HCT116 (cell line): ENCODE data around the gene LRRC2. TPM values are rescaled to one million over a fixed set of nuclear protein-coding genes. Genes with fewer than 3 reads are reported as not detected.

Source experiments
- ATAC-seq: fragments of 200-7000 bp; cut with Tn5 transposase; 2 replicates; pipeline ENCODE4 v1.9.1; 2020; ENCODE audit warnings: mild to moderate bottlenecking, moderate library complexity
- BruUV-seq: library from RNA; stranded (reverse); fragments of 400-500 nt; replicated peaks from 2 replicates; lab custom pipeline; 2021; lab: Mats Ljungman, UMichigan
- CTCF ChIA-PET: fragments of 300-600 bp; sonication (Branson Sonifier 250); formaldehyde crosslinking; loops from one replicate; lab custom pipeline; 2021; ENCODE audit warnings: antibody characterized with exemption; lab: Charles Lee
- POLR2A ChIA-PET: fragments of 300-600, 350-600 bp; sonication (Branson Sonifier 250); formaldehyde crosslinking; loops from one replicate; lab custom pipeline; 2021; ENCODE audit warnings: antibody characterized with exemption; lab: Charles Lee
- RAD21 ChIA-PET, 2 experiments: fragments of 300-600 bp; sonication (Branson Sonifier 250); formaldehyde crosslinking; loops; one replicate each; lab custom pipeline; 2023; ENCODE audit warnings: low total read pairs in 2 of 2; ENCODE audit not compliant: uncharacterized antibody in 2 of 2, unreplicated experiment in 2 of 2, low non-redundant PET in 1 of 2; lab: Charles Lee
- DNase-seq: peaks from one replicate; pipeline ENCODE4 v3.0.0-alpha.2; 2010; ENCODE audit warnings: low read depth, low spot score
- H2AFZ ChIP-seq: fragments of 200-600 bp; shearing (Covaris generic), sonication (generic); 2 replicates; pipeline ENCODE4 v1.6.1; 2017; ENCODE audit warnings: low read depth, mixed run types, mixed read lengths, antibody characterized with exemption, low read length; ENCODE audit not compliant: poor library complexity, severe bottlenecking
- H3K27ac ChIP-seq: 2 replicates; pipeline ENCODE4 v1.5.1; 2012; ENCODE audit warnings: low read depth, low read length
- H3K27me3 ChIP-seq: fragments of 200-600 bp; sonication (generic); 2 replicates; pipeline ENCODE4 v1.6.1; 2016; ENCODE audit warnings: mixed run types, low read length, mixed read lengths; ENCODE audit not compliant: insufficient read depth
- H3K36me3 ChIP-seq, 2 experiments: fragments of 200-500 bp in 1 of 2; fragments of 200-600 bp in 1 of 2; sonication (Bioruptor generic) in 1 of 2; sonication (generic) in 1 of 2; 2 replicates each; pipeline versions ENCODE4 v1.5.1 to v1.6.1; 2014 to 2016; ENCODE audit warnings: low read length in 2 of 2, inconsistent platforms in 1 of 2, mixed read lengths in 1 of 2, mixed run types in 1 of 2; ENCODE audit not compliant: insufficient read depth in 2 of 2, control insufficient read depth in 1 of 2
- H3K4me1 ChIP-seq, 2 experiments: fragments of 200-600 bp in 1 of 2; sonication (generic) in 1 of 2; 2 replicates each; pipeline versions ENCODE4 v1.5.1 to v1.6.1; 2012 to 2017; ENCODE audit warnings: low read length in 2 of 2, inconsistent platforms in 1 of 2, mild to moderate bottlenecking in 1 of 2, mixed read lengths in 1 of 2, mixed run types in 1 of 2, moderate library complexity in 1 of 2; ENCODE audit not compliant: insufficient read depth in 2 of 2, control insufficient read depth in 1 of 2
- H3K4me2 ChIP-seq: fragments of 200-600 bp; sonication (generic); 2 replicates; pipeline ENCODE4 v1.6.1; 2017; ENCODE audit warnings: mixed run types, low read length, mixed read lengths
- H3K4me3 ChIP-seq, 2 experiments: fragments of 200-600 bp in 1 of 2; sonication (generic) in 1 of 2; replicated peaks in 1 of 2; 2 replicates each; pipeline ENCODE4 v1.5.1; 2011 to 2016; ENCODE audit warnings: low read length in 2 of 2, control low read depth in 1 of 2, low read depth in 1 of 2, mild to moderate bottlenecking in 1 of 2, mixed read lengths in 1 of 2, mixed run types in 1 of 2
- H3K79me2 ChIP-seq: fragments of 200-600 bp; sonication (generic); 2 replicates; pipeline ENCODE4 v1.6.1; 2017; ENCODE audit warnings: mild to moderate bottlenecking, mixed run types, low read length, moderate library complexity, mixed read lengths; ENCODE audit not compliant: insufficient read depth
- H3K9ac ChIP-seq: fragments of 200-600 bp; sonication (generic); 2 replicates; pipeline ENCODE4 v1.6.1; 2016; ENCODE audit warnings: low read length, mixed read lengths
- H3K9me2 ChIP-seq: fragments of 200-600 bp; sonication (generic), shearing (Covaris generic); 2 replicates; pipeline ENCODE4 v1.6.1; 2017; ENCODE audit warnings: mixed run types, mild to moderate bottlenecking, moderate library complexity; ENCODE audit not compliant: insufficient read depth
- H3K9me3 ChIP-seq, 2 experiments: fragments of 200-500 bp in 1 of 2; fragments of 200-600 bp in 1 of 2; sonication (Bioruptor generic) in 1 of 2; sonication (generic) in 1 of 2; 2 replicates each; pipeline ENCODE4 v1.6.1; 2014 to 2017; ENCODE audit warnings: low read length in 2 of 2, mixed read lengths in 2 of 2, inconsistent platforms in 1 of 2, low read depth in 1 of 2, mild to moderate bottlenecking in 1 of 2, mixed run types in 1 of 2, moderate library complexity in 1 of 2; ENCODE audit not compliant: control insufficient read depth in 1 of 2, insufficient read depth in 1 of 2
- H4K20me1 ChIP-seq: fragments of 200-600 bp; sonication (generic), shearing (Covaris generic); 2 replicates; pipeline ENCODE4 v1.6.1; 2017; ENCODE audit warnings: mixed run types, mild to moderate bottlenecking, moderate library complexity; ENCODE audit not compliant: insufficient read depth
- EZH2phosphoT487 ChIP-seq: fragments of 200-600 bp; IDR thresholded peaks from 2 replicates; pipeline ENCODE4 v1.6.1; 2018; ENCODE audit warnings: antibody characterized with exemption, borderline replicate concordance
- POLR2A ChIP-seq: IDR thresholded peaks from 2 replicates; pipeline ENCODE4 v1.7.0; 2011; ENCODE audit warnings: borderline replicate concordance; ENCODE audit not compliant: insufficient read depth, insufficient read length; ENCODE audit errors: extremely low read depth
- REST ChIP-seq: IDR thresholded peaks from 2 replicates; pipeline ENCODE4 v1.6.1; 2012; ENCODE audit warnings: low read depth
- SRF ChIP-seq: IDR thresholded peaks from 2 replicates; pipeline ENCODE4 v1.6.1; 2012; ENCODE audit warnings: low read depth
- YY1 ChIP-seq: IDR thresholded peaks from 2 replicates; pipeline ENCODE4 v1.6.1; 2011; ENCODE audit warnings: low read length, low read depth, moderate library complexity, mild to moderate bottlenecking; ENCODE audit not compliant: insufficient replicate concordance; ENCODE audit errors: extremely low read depth
- ZNF274 ChIP-seq: fragments of 200-500 bp; sonication (Bioruptor generic); IDR thresholded peaks from 2 replicates; pipeline ENCODE4 v1.6.1; 2014; ENCODE audit warnings: mild to moderate bottlenecking, low read depth, low read length, inconsistent platforms
- intact Hi-C: fragments of 100-400 bp; cut with micrococcal nuclease; formaldehyde crosslinking; loops from 2 replicates; pipeline ENCODE4 v1.10.0; 2022
- total RNA-seq: library from RNA; stranded (reverse); gene quantifications from one replicate; pipeline ENCODE4 v1.2.1, GENCODE V29; 2021; ENCODE audit not compliant: unreplicated experiment

Gene LRRC2
- total RNA-seq, 1 experiment from 2014 or later: not detected

- Histone ChIP-seq H3K79me2 (no peaks in the 10 kb centered on the region), H3K9ac (peak overlapping the region; percentile 12; the same call in 1 of the 2 replicates), H3K27ac (peak overlapping the region; percentile 35), H2AFZ (peak overlapping the region; percentile 91), H3K9me3 (no peaks in the 10 kb centered on the region), H3K4me2 (peak overlapping the region; percentile 65)
- DNase-seq: no peak
- CTCF ChIA-PET: interaction anchor here (1.2 to 1.6 kb wide), 3 partner anchors 20 to 67 kb away, joined by 4 to 6 read pairs (median 4); no protein-coding TSS in a partner anchor
- POLR2A ChIA-PET: no interaction called here
- intact Hi-C loops: no loop called here
- no peak for TF ChIP-seq ZNF274
- TF ChIP-seq SRF: no peak
- no peak for TF ChIP-seq REST
- no peak for TF ChIP-seq EZH2phosphoT487
- TF ChIP-seq POLR2A: no peak
- no peak for TF ChIP-seq YY1
- TF ChIP-seq, all 23 proteins: peak for 0
- Histone ChIP-seq H3K36me3 (no peaks in the 10 kb centered on the region), H4K20me1 (no peaks in the 10 kb centered on the region), H3K27me3 (no peaks in the 10 kb centered on the region), H3K4me3 (peak overlapping the region in 1 of 2 experiments; percentile 30; a peak in 2 of 4 replicates), H3K4me1 (peaks cover 20 to 31% of the 10 kb centered on the region in 2 experiments), H3K9me2 (no peaks in the 10 kb centered on the region)
- peak; percentile 66 for ATAC-seq
- no TSS peak for BruUV-seq
- RAD21 ChIA-PET: no interaction called here
Observed at GRCh38 chr3:46516521-46516920, 49.6 kb downstream of the LRRC2 start.
